ENCODE measurements around the gene ASTN2. TPM values are rescaled to one million over a fixed set of nuclear protein-coding genes. Genes with fewer than 3 reads are reported as not detected.

Gene ASTN2
- total and polyA plus RNA-seq, 10 of the 15 experiments (the other 5 are each of a cell fraction or from before 2014, with no cell fraction given) = 1.4 to 15.7 (median 7.0) TPM

DNA sequence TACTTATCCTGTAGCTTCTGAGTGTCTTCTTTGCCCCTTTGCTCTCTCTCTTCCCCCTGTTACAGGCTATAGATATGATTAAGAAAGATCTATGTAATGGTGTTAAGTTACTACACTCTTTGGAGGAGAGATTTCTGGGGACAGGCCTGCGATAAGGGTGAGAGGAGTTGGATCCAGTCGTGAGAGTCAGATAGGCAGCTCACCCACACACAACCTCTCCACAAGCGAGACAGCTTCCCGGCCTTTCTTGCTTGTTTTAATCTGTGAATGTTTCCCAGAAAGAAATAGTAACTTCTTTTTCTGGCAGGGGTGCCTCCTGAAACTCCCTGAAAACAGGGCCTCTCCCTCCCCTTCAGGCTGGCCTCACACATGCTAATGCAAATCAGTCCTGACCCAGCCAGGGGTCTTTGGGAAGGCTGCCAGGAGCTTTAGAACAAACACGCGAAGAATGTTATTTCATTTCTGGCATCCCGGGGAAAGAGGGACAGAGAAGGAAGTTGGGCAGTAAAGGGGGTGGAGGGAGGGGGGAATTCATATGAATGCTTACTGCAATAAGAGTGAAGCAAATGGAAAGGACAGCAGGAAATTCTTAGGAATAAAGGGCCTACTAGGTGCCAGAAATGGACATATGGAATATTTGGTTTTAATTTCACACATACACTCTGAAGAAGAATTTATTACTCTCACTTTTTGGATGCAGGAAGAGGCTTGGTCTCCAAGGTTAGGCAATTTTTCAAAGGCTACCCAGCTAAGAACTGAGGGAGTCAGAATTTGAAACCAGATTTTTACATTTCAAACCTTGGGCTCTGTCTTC lies 943.6 kb downstream of the ASTN2 start (continued):
- TF ChIP-seq, protein P1, sequence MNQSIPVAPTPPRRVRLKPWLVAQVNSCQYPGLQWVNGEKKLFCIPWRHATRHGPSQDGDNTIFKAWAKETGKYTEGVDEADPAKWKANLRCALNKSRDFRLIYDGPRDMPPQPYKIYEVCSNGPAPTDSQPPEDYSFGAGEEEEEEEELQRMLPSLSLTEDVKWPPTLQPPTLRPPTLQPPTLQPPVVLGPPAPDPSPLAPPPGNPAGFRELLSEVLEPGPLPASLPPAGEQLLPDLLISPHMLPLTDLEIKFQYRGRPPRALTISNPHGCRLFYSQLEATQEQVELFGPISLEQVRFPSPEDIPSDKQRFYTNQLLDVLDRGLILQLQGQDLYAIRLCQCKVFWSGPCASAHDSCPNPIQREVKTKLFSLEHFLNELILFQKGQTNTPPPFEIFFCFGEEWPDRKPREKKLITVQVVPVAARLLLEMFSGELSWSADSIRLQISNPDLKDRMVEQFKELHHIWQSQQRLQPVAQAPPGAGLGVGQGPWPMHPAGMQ (IDR thresholded peaks at IDR 0.05; ENCODE audit: borderline replicate concordance) = no peak
- TF ChIP-seq SMAD5 (IDR thresholded peaks at IDR 0.05; ENCODE audit: low read depth) = no peak

DNA sequence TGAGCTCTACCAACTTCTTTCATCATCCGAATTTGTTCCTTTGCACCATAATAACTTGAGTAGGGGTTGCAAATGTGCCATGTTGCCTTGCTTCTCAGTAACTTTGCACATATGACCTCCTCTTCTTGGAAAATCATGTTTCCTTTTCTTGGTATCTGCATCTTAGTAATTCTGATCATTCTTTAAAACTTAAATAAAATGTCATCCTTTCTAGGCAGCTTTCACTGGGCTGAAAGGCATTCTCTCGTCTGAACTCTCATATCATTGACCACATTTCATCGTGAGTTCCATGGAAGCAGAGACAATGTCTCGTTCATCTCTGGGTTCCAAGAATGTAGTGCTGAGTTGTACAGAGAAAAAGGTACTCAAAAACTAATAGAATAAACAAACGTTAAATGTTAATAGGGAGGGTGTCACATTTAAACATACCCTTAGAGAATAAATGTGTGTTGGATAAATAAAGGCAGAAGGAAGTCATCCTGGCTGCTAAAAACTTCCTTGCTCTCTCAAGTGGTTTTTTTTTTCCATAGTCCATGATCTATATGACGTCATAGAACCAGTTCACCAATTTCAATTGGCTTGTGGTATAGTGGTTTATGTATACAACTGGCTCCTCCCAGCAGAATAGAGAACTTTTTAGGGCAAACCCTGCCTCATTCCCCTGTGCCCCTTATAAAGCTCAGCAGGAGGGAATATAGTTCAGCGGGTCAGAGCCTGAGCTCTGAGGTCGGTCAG lies 945.9 kb downstream of the ASTN2 start:
- H2AFZ ChIP-seq (ENCODE audit: control insufficient read depth, low read depth, low read length) = no peak overlapping the region
- H3K36me3 ChIP-seq (ENCODE audit: control insufficient read depth in 2 of 2, insufficient read depth in 2 of 2, low read length in 1 of 2) = no peaks in the 10 kb centered on the region
- BruUV-seq (replicated peaks) = no TSS peak
- 0 out of 2 replicates have a peak, but pooled peaks cover 3% of the 10 kb centered on the region for H4K20me1 ChIP-seq (ENCODE audit: control insufficient read depth, insufficient read depth)
- RAD21 ChIA-PET (ENCODE audit: unreplicated experiment) = no interaction called here
- CTCF ChIA-PET = interaction anchor here (1.3 kb wide), 1 partner anchor 26 kb away, joined by 4 read pairs; no protein-coding TSS in a partner anchor
- no peaks in the 10 kb centered on the region for H3K9me3 ChIP-seq (replicated peaks; ENCODE audit: control insufficient read depth, insufficient read depth, low read length)
- H3K27me3 ChIP-seq (replicated peaks in 1 of 2; ENCODE audit: control insufficient read depth in 2 of 2, insufficient read depth in 2 of 2, low read length in 1 of 2) = no peaks in the 10 kb centered on the region
- SMC1A ChIA-PET (ENCODE audit: uncharacterized antibody, unreplicated experiment) = interaction anchor here (1.0 kb wide), 1 partner anchor 25 kb away, joined by 3 read pairs; no protein-coding TSS in a partner anchor
- H3K4me1 ChIP-seq (ENCODE audit: control insufficient read depth, insufficient read depth, low read length) = no peaks in the 10 kb centered on the region
- H3K27ac ChIP-seq (ENCODE audit: control insufficient read depth, insufficient read depth) = no peak overlapping the region
- H3K79me2 ChIP-seq (ENCODE audit: control insufficient read depth, insufficient read depth, low read length) = no peaks in the 10 kb centered on the region
- in situ Hi-C loops (cut with MboI) (no loop called here), intact Hi-C loops (cut with micrococcal nuclease; ENCODE audit: unreplicated experiment) (no loop called here)
- POLR2A ChIA-PET = no interaction called here
- H3K9ac ChIP-seq (ENCODE audit: control insufficient read depth, insufficient read depth, low read length) = no peak overlapping the region
- DNase-seq (ENCODE audit: low read depth, low spot score) (no peak), ATAC-seq (no peak), FAIRE-seq (no peak)
- TF ChIP-seq DPF2 (IDR thresholded peaks at IDR 0.05) = no peak
- TF ChIP-seq ATF7 (IDR thresholded peaks at IDR 0.05; ENCODE audit: low read depth) = peak; percentile 69
- 55% methylated on average over 8 of the region's 8 CpGs for WGBS (ENCODE audit: insufficient coverage, insufficient replicate concordance, low lambda C conversion rate, missing lambda C conversion rate)
- no peak overlapping the region for H3K4me3 ChIP-seq
- H3K4me2 ChIP-seq (ENCODE audit: control insufficient read depth, insufficient read depth) = no peak overlapping the region
